GM23338 (cell line): ENCODE results near the gene GLT6D1. TPM values are rescaled to one million over a fixed set of nuclear protein-coding genes. Genes with fewer than 3 reads are reported as not detected.

Experiments
- ATAC-seq: fragments of 200-7000 bp; cut with Tn5 transposase; 3 replicates; pipeline ENCODE4 v1.9.1; 2020
- DNase-seq: peaks from one replicate; pipeline ENCODE4 v3.0.0-alpha.2; 2015; ENCODE audit warnings: low spot score
- H2AFZ ChIP-seq: fragments of 200-600 bp; sonication (generic); 2 replicates; pipeline ENCODE4 v1.8.0; 2016; ENCODE audit warnings: antibody characterized with exemption, mild to moderate bottlenecking, moderate library complexity
- H3F3A ChIP-seq: fragments of 200-600 bp; sonication (generic); replicated peaks from 2 replicates; pipeline ENCODE4 v1.8.0; 2017; ENCODE audit warnings: antibody characterized with exemption, mixed run types, low read depth
- H3K27ac ChIP-seq: fragments of 200-600 bp; sonication (generic); 2 replicates; pipeline ENCODE4 v1.6.1; 2016; ENCODE audit warnings: low read depth
- H3K27me3 ChIP-seq: fragments of 200-600 bp; sonication (generic); 2 replicates; pipeline ENCODE4 v1.8.0; 2016; ENCODE audit warnings: mild to moderate bottlenecking, mixed run types, moderate library complexity; ENCODE audit not compliant: insufficient read depth
- H3K36me3 ChIP-seq: fragments of 200-600 bp; sonication (generic); 2 replicates; pipeline ENCODE4 v1.8.0; 2016; ENCODE audit warnings: mild to moderate bottlenecking; ENCODE audit not compliant: insufficient read depth
- H3K4me1 ChIP-seq: fragments of 200-600 bp; sonication (generic); 2 replicates; pipeline ENCODE4 v1.8.0; 2016; ENCODE audit warnings: mild to moderate bottlenecking, moderate library complexity; ENCODE audit not compliant: insufficient read depth
- H3K4me2 ChIP-seq: fragments of 200-600 bp; sonication (generic); 2 replicates; pipeline ENCODE4 v1.7.1; 2017; ENCODE audit warnings: mixed run types
- H3K4me3 ChIP-seq: fragments of 200-600 bp; sonication (generic); 2 replicates; pipeline ENCODE4 v1.6.1; 2016; ENCODE audit warnings: mixed run types
- H3K79me2 ChIP-seq: fragments of 200-600 bp; sonication (generic); replicated peaks from 2 replicates; pipeline ENCODE4 v1.8.0; 2017; ENCODE audit warnings: mild to moderate bottlenecking; ENCODE audit not compliant: insufficient read depth
- H3K9me2 ChIP-seq: fragments of 200-600 bp; sonication (generic); 2 replicates; pipeline ENCODE4 v1.8.0; 2017; ENCODE audit not compliant: insufficient read depth
- H4K20me1 ChIP-seq: fragments of 200-600 bp; sonication (generic); replicated peaks from 2 replicates; pipeline ENCODE4 v1.8.0; 2017; ENCODE audit warnings: mild to moderate bottlenecking; ENCODE audit not compliant: insufficient read depth
- H3K27ac Mint-ChIP-seq: 2 replicates; pipeline ENCODE4 v1.8.0; 2020; ENCODE audit warnings: inconsistent platforms, mild to moderate bottlenecking, moderate library complexity, mixed read lengths
- H3K27me3 Mint-ChIP-seq: 3 replicates; pipeline ENCODE4 v1.8.0; 2022; ENCODE audit warnings: low read depth, mild to moderate bottlenecking, moderate library complexity, mixed read lengths, inconsistent platforms; ENCODE audit not compliant: insufficient read depth, poor library complexity
- H3K36me3 Mint-ChIP-seq: 3 replicates; pipeline ENCODE4 v1.8.0; 2021; ENCODE audit warnings: low read depth, mild to moderate bottlenecking, inconsistent platforms, moderate library complexity, mixed read lengths
- H3K4me1 Mint-ChIP-seq: 3 replicates; pipeline ENCODE4 v1.8.0; 2020; ENCODE audit warnings: mild to moderate bottlenecking, inconsistent platforms, mixed read lengths
- H3K4me3 Mint-ChIP-seq: 3 replicates; pipeline ENCODE4 v1.8.0; 2021; ENCODE audit warnings: moderate library complexity, mild to moderate bottlenecking, inconsistent platforms, mixed read lengths
- H3K9me3 Mint-ChIP-seq: 3 replicates; pipeline ENCODE4 v1.8.0; 2020; ENCODE audit warnings: moderate library complexity, mild to moderate bottlenecking, inconsistent platforms, mixed read lengths
- CREB1 ChIP-seq: fragments of 250-450 bp; sonication (Bioruptor Pico); IDR thresholded peaks from 2 replicates; pipeline ENCODE4 v1.5.0; 2020; ENCODE audit warnings: low read depth, mild to moderate bottlenecking, moderate library complexity
- ETS1 ChIP-seq: IDR thresholded peaks from 2 replicates; pipeline ENCODE4 v1.6.1; 2016; ENCODE audit warnings: antibody characterized with exemption
- EZH2 ChIP-seq: fragments of 200-600 bp; sonication (generic); IDR thresholded peaks from one replicate; pipeline ENCODE4 v1.8.0; 2017; ENCODE audit warnings: antibody characterized with exemption, mild to moderate bottlenecking, low read depth; ENCODE audit not compliant: unreplicated experiment
- EZH2phosphoT487 ChIP-seq: fragments of 200-600 bp; sonication (generic); IDR thresholded peaks from one replicate; pipeline ENCODE4 v1.8.1; 2018; ENCODE audit warnings: antibody characterized with exemption; ENCODE audit not compliant: unreplicated experiment
- JUNB ChIP-seq: IDR thresholded peaks from one replicate; pipeline ENCODE4 v1.6.1; 2016; ENCODE audit warnings: antibody characterized with exemption; ENCODE audit not compliant: unreplicated experiment
- NANOG ChIP-seq: IDR thresholded peaks from 2 replicates; pipeline ENCODE4 v1.6.1; 2016; ENCODE audit warnings: antibody characterized with exemption, borderline replicate concordance
- POLR2AphosphoS5 ChIP-seq: IDR thresholded peaks from 2 replicates; pipeline ENCODE4 v1.6.1; 2016; ENCODE audit warnings: antibody characterized with exemption, low read depth
- REST ChIP-seq: IDR thresholded peaks from one replicate; pipeline ENCODE4 v1.6.1; 2018; ENCODE audit warnings: antibody characterized with exemption; ENCODE audit not compliant: unreplicated experiment
- STAT1 ChIP-seq: IDR thresholded peaks from one replicate; pipeline ENCODE4 v1.6.1; 2016; ENCODE audit warnings: antibody characterized with exemption; ENCODE audit not compliant: unreplicated experiment
- ZNF114 ChIP-seq: fragments of 250-450 bp; sonication (Bioruptor Pico); IDR thresholded peaks from 2 replicates; pipeline ENCODE4 v1.5.0; 2020; ENCODE audit warnings: mild to moderate bottlenecking, moderate library complexity
- ZNF331 ChIP-seq: fragments of 250-450 bp; sonication (Bioruptor Pico); IDR thresholded peaks from 2 replicates; pipeline ENCODE4 v1.5.0; 2020; ENCODE audit warnings: low read depth, mild to moderate bottlenecking, moderate library complexity
- ZNF462 ChIP-seq: fragments of 250-450 bp; sonication (Bioruptor Pico); IDR thresholded peaks from 2 replicates; pipeline ENCODE4 v1.5.0; 2020; ENCODE audit warnings: mild to moderate bottlenecking, moderate library complexity
- polyA plus RNA-seq: library from polyadenylated mRNA; unstranded; fragments of >200 nt; fragmentation: Nextera tagmentation; extraction: Ambion mirVana; gene quantifications from 2 replicates; pipeline ENCODE4 v1.2.1, GENCODE V29; 2016
- total RNA-seq: library from RNA; depleted of rRNA; stranded (reverse); fragments of >200 nt; shearing (Covaris generic); gene quantifications from 2 replicates; pipeline ENCODE4 v1.2.3, GENCODE V29; 2014
- TF ChIP-seq, protein P1 (sequence below), 2 experiments: fragments of 200-600 bp in 1 of 2; sonication (generic) in 1 of 2; conservative IDR thresholded peaks; 2 replicates each; pipeline versions ENCODE4 v1.5.1 to v1.6.1; 2016 to 2017; ENCODE audit warnings: antibody characterized with exemption in 2 of 2, low read depth in 2 of 2, mild to moderate bottlenecking in 2 of 2, moderate library complexity in 1 of 2

The GLT6D1 gene
- total and polyA plus RNA-seq, 2 experiments from 2014 or later: not detected

DNA sequence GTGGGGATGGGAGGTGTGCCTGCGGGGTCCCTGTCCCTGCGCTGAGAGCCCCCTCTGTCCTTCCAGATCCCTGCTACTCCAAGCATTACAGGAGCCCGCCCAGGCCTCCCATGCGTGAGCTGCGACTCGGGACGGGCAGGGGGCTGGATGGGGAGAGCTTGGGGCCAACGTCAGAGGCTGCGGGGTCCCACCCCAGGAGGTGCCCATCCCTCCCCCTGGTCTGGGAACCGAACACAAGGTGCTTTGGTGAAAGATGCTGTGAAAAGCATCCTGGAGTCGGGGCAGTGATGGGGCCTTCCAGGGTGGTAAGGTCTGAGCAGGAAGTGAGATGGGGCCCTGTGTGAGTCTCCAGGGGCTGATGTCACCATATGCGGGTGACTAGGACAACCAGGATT, 26.5 kb upstream of the GLT6D1 start:
- Mint-ChIP-seq H3K9me3 (peaks cover 17% of the 10 kb centered on the region), H3K4me3 (no peak overlapping the region), H3K27me3 (peaks cover 2% of the 10 kb centered on the region), H3K36me3 (peaks cover 8% of the 10 kb centered on the region), H3K4me1 (peaks cover 6% of the 10 kb centered on the region), H3K27ac (no peak overlapping the region)
- DNase-seq: no peak
- H3K27ac ChIP-seq: no peak overlapping the region
- no peak overlapping the region for H2AFZ ChIP-seq
- H3K4me1 ChIP-seq: no peaks in the 10 kb centered on the region; the same call in 1 of the 2 replicates
- H3K9me2 ChIP-seq: no peaks in the 10 kb centered on the region; the same call in 1 of the 2 replicates
- no peaks in the 10 kb centered on the region for H3K79me2 ChIP-seq
- no peak for TF ChIP-seq REST
- no peak for TF ChIP-seq ZNF331
- no peak for TF ChIP-seq ZNF462 (CRISPR knock-in tag)
- TF ChIP-seq STAT1: no peak
- no peak for TF ChIP-seq JUNB
- TF ChIP-seq, protein P1, sequence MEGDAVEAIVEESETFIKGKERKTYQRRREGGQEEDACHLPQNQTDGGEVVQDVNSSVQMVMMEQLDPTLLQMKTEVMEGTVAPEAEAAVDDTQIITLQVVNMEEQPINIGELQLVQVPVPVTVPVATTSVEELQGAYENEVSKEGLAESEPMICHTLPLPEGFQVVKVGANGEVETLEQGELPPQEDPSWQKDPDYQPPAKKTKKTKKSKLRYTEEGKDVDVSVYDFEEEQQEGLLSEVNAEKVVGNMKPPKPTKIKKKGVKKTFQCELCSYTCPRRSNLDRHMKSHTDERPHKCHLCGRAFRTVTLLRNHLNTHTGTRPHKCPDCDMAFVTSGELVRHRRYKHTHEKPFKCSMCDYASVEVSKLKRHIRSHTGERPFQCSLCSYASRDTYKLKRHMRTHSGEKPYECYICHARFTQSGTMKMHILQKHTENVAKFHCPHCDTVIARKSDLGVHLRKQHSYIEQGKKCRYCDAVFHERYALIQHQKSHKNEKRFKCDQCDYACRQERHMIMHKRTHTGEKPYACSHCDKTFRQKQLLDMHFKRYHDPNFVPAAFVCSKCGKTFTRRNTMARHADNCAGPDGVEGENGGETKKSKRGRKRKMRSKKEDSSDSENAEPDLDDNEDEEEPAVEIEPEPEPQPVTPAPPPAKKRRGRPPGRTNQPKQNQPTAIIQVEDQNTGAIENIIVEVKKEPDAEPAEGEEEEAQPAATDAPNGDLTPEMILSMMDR (conservative IDR thresholded peaks at IDR 0.05; ENCODE audit: low read depth in 2 of 2): no peak
- TF ChIP-seq EZH2phosphoT487: no peak
- no peak for TF ChIP-seq EZH2
- no peak for TF ChIP-seq ZNF114 (CRISPR knock-in tag)
- TF ChIP-seq POLR2AphosphoS5: no peak
- TF ChIP-seq CREB1 (CRISPR knock-in tag): no peak
- no peak for TF ChIP-seq NANOG
- TF ChIP-seq ETS1: no peak
- no peak overlapping the region for H3K4me2 ChIP-seq
- H3K27me3 ChIP-seq: no peaks in the 10 kb centered on the region
- H3F3A ChIP-seq: no peaks in the 10 kb centered on the region
- H4K20me1 ChIP-seq: no peaks in the 10 kb centered on the region
- ATAC-seq: no peak
- H3K4me3 ChIP-seq: no peak overlapping the region
- no peaks in the 10 kb centered on the region for H3K36me3 ChIP-seq
